ENCODE results near the gene NDUFS3.

DNA sequence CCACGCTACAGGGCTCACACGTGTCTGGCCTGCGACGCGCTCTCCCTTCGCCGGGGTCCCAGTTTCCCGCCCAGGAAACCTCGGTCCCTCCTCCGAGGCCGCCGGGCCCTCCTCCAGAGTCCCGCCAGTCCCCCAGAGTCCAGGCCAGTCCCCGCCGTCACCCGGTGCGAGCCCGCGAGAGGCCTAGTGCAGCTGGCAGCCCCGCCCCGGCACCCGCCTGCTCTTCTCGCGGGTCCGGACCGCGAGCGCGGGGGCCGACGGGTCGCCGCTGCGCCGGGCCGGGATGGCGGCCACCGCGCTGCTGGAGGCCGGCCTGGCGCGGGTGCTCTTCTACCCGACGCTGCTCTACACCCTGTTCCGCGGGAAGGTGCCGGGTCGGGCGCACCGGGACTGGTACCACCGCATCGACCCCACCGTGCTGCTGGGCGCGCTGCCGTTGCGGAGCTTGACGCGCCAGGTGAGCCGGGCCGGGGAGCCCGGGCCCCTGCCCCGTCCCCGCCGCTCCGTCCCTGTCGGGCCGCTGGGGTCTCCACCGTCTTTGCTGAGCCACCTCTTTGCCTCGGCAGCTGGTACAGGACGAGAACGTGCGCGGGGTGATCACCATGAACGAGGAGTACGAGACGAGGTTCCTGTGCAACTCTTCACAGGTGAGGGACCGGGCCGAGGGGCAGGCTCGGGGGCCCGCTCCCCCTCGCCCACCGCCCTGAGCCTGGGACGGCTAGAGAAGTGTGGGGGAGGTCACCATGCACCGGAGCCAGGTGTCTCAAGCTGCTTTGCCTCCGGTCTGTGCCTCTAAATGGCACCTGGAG is 13.3 kb upstream of the NDUFS3 start, which contains the start of gene PTPMT1:
- TF ChIP-seq CTCF (IDR thresholded peaks at IDR 0.05), result no peak
- TF ChIP-seq POLR2A (IDR thresholded peaks at IDR 0.05), result no peak
- TF ChIP-seq POLR2AphosphoS5 (IDR thresholded peaks at IDR 0.05), result peak in 2 of 3 donors; percentile 16 to 38
